Endothelial cell of umbilical vein (primary cell): ENCODE results near the gene LGR4. TPM values are rescaled to one million over a fixed set of nuclear protein-coding genes. Genes with fewer than 3 reads are reported as not detected.

Experiments
- BruUV-seq: library from RNA; stranded (reverse); fragments of 400-500 nt; replicated peaks from 2 replicates; lab custom pipeline; 2021; lab: Mats Ljungman, UMichigan
- CTCF ChIA-PET: fragments of 300-600, 350-600 bp; sonication (Branson Sonifier 250); formaldehyde crosslinking; loops from one replicate; lab custom pipeline; 2021; ENCODE audit warnings: antibody characterized with exemption, inconsistent platforms; lab: Charles Lee
- POLR2A ChIA-PET: fragments of 300-600, 350-600 bp; sonication (Branson Sonifier 250); formaldehyde crosslinking; loops from one replicate; lab custom pipeline; 2021; ENCODE audit warnings: antibody characterized with exemption, inconsistent platforms; lab: Charles Lee
- DNase-seq: peaks from one replicate; pipeline ENCODE4 v3.0.0-alpha.2; 2011; ENCODE audit warnings: low read depth, low spot score
- FAIRE-seq: peaks from 2 replicates; lab custom pipeline; 2011; peaks lifted over from hg19 to GRCh38; lab: Jason Lieb, UNC
- H2AFZ ChIP-seq: 2 replicates; pipeline ENCODE4 v1.6.0; 2012; ENCODE audit warnings: low read depth, low read length, control low read depth, inconsistent platforms
- H3K27ac ChIP-seq: 2 replicates; pipeline ENCODE4 v1.5.1; 2011; ENCODE audit warnings: low read depth, mild to moderate bottlenecking, control low read depth, low read length, moderate library complexity; ENCODE audit not compliant: insufficient read depth
- H3K27me3 ChIP-seq, 2 experiments: 2 replicates each; pipeline versions ENCODE4 v1.6.0 to v1.6.1; 2011; ENCODE audit warnings: low read length in 2 of 2, mixed read lengths in 1 of 2; ENCODE audit not compliant: control insufficient read depth in 2 of 2, insufficient read depth in 2 of 2
- H3K36me3 ChIP-seq, 2 experiments: 2 replicates in 1 of 2; 3 replicates in 1 of 2; pipeline ENCODE4 v1.5.1; 2011; ENCODE audit warnings: low read length in 2 of 2, mild to moderate bottlenecking in 1 of 2, moderate library complexity in 1 of 2; ENCODE audit not compliant: control insufficient read depth in 2 of 2, insufficient read depth in 2 of 2; ENCODE audit errors: extremely low read depth in 1 of 2
- H3K4me1 ChIP-seq: 3 replicates; pipeline ENCODE4 v1.5.1; 2011; ENCODE audit warnings: mild to moderate bottlenecking, low read length; ENCODE audit not compliant: control insufficient read depth, insufficient read depth; ENCODE audit errors: extremely low read depth
- H3K4me2 ChIP-seq: 2 replicates; pipeline ENCODE4 v1.6.1; 2011; ENCODE audit warnings: low read length, control low read depth, mixed read lengths; ENCODE audit not compliant: insufficient read depth
- H3K4me3 ChIP-seq, 3 experiments: fragments of 200-600 bp in 1 of 3; sonication (generic), shearing (Covaris generic) in 1 of 3; replicated peaks in 1 of 3; 2 replicates each; pipeline ENCODE4 v1.5.1; 2011 to 2016; ENCODE audit warnings: control low read depth in 3 of 3, low read length in 3 of 3, mild to moderate bottlenecking in 2 of 3, inconsistent platforms in 1 of 3, low read depth in 1 of 3, moderate library complexity in 1 of 3; ENCODE audit not compliant: insufficient read depth in 1 of 3
- H3K79me2 ChIP-seq: 2 replicates; pipeline ENCODE4 v1.6.0; 2012; ENCODE audit warnings: low read length, inconsistent platforms; ENCODE audit not compliant: control insufficient read depth, insufficient read depth
- H3K9ac ChIP-seq: replicated peaks from 2 replicates; pipeline ENCODE3; 2011; ENCODE audit warnings: low read length, control low read depth; ENCODE audit not compliant: insufficient read depth; ENCODE audit errors: extremely low read depth
- H3K9me1 ChIP-seq: replicated peaks from 3 replicates; pipeline ENCODE4 v1.6.0; 2011; ENCODE audit warnings: mild to moderate bottlenecking, low read length; ENCODE audit not compliant: control insufficient read depth, insufficient read depth; ENCODE audit errors: extremely low read depth
- H3K9me3 ChIP-seq: replicated peaks from 2 replicates; pipeline ENCODE4 v1.5.1; 2012; ENCODE audit warnings: low read length, inconsistent platforms; ENCODE audit not compliant: control insufficient read depth, insufficient read depth
- H4K20me1 ChIP-seq: replicated peaks from 2 replicates; pipeline ENCODE3; 2011; ENCODE audit warnings: mild to moderate bottlenecking, low read length; ENCODE audit not compliant: control insufficient read depth, insufficient read depth; ENCODE audit errors: extremely low read depth
- CTCF ChIP-seq, 2 donors: IDR thresholded peaks; 1 replicate in 1 of 2; 2 replicates in 1 of 2; pipeline ENCODE4 v1.5.1; 2011; ENCODE audit warnings: low read length in 2 of 2, mild to moderate bottlenecking in 2 of 2, moderate library complexity in 2 of 2, control low read depth in 1 of 2, inconsistent platforms in 1 of 2, low read depth in 1 of 2; ENCODE audit not compliant: insufficient read depth in 1 of 2; ENCODE audit errors: extremely low read depth in 1 of 2
- EZH2 ChIP-seq: IDR thresholded peaks from 2 replicates; pipeline ENCODE4 v1.6.1; 2012; ENCODE audit warnings: borderline replicate concordance, low read depth, mild to moderate bottlenecking, moderate library complexity, low read length, inconsistent platforms; ENCODE audit not compliant: severe bottlenecking
- FOS ChIP-seq: IDR thresholded peaks from 2 replicates; pipeline ENCODE4 v1.6.1; 2011; ENCODE audit warnings: mild to moderate bottlenecking, low read length, moderate library complexity, borderline replicate concordance; ENCODE audit not compliant: insufficient read depth
- JUN ChIP-seq: IDR thresholded peaks from 2 replicates; pipeline ENCODE4 v1.6.1; 2011; ENCODE audit warnings: borderline replicate concordance, low read depth; ENCODE audit not compliant: insufficient read length, insufficient read depth
- MAX ChIP-seq: IDR thresholded peaks from 2 replicates; pipeline ENCODE4 v1.6.1; 2011; ENCODE audit not compliant: insufficient read depth, insufficient read length
- MYC ChIP-seq: IDR thresholded peaks from one replicate; pipeline ENCODE4 v1.6.1; 2011; ENCODE audit warnings: mild to moderate bottlenecking, low read depth, low read length
- POLR2A ChIP-seq: IDR thresholded peaks from 2 replicates; pipeline ENCODE4 v1.6.1; 2012; ENCODE audit warnings: low read depth, mild to moderate bottlenecking, control low read depth, low read length
- POLR2AphosphoS5 ChIP-seq: IDR thresholded peaks from 2 replicates; pipeline ENCODE4 v1.6.1; 2012; ENCODE audit warnings: low read depth, mild to moderate bottlenecking, control low read depth, low read length, moderate library complexity; ENCODE audit not compliant: insufficient read depth
- dilution Hi-C: fragments of 300-500 bp; cut with MboI; formaldehyde crosslinking; loops from one replicate; pipeline ENCODE4 v1.15.0; 2019; ENCODE audit warnings: low sequenced_read_pairs; ENCODE audit not compliant: extremely low pct_ligation_motif_present
- intact Hi-C: fragments of 100-400 bp; cut with micrococcal nuclease; formaldehyde crosslinking; loops from one replicate; pipeline ENCODE4 v1.10.0; 2022
- polyA plus RNA-seq, 4 experiments: library from polyadenylated mRNA; depleted of rRNA in 3 of 4; stranded (reverse) in 3 of 4; unstranded in 1 of 4; fragments of >200 nt; gene quantifications; 2 replicates each; pipeline versions ENCODE4 v1.2.1 to v1.2.3, GENCODE V29; 2011 to 2012; ENCODE audit warnings: missing spikeins in 1 of 4
- total RNA-seq: library from RNA; stranded (reverse); gene quantifications from 2 replicates; pipeline ENCODE4 v1.2.3, GENCODE V29; 2021

The LGR4 gene
- total and polyA plus RNA-seq, 2 donors (not counting 3 experiments of a cell fraction or from before 2014, with no cell fraction given): 1.3 to 3.1 TPM

- H3K4me3 ChIP-seq: no peak overlapping the region
- H3K27ac ChIP-seq: no peak overlapping the region
- no peaks in the 10 kb centered on the region for H3K36me3 ChIP-seq
- intact Hi-C loops: no loop called here
- no peak overlapping the region for H2AFZ ChIP-seq
- CTCF ChIA-PET: interaction anchor here (1.1 kb wide), 1 partner anchor 156 kb away, joined by 3 read pairs; no protein-coding TSS in a partner anchor
- FAIRE-seq (no peak), DNase-seq (no peak)
- no peaks in the 10 kb centered on the region for H3K9me1 ChIP-seq
- H3K9ac ChIP-seq: no peak overlapping the region
- no peaks in the 10 kb centered on the region for H3K27me3 ChIP-seq
- H3K79me2 ChIP-seq: no peaks in the 10 kb centered on the region
- H3K4me2 ChIP-seq: no peak overlapping the region
- TF ChIP-seq MAX: no peak
- TF ChIP-seq JUN: no peak
- TF ChIP-seq POLR2A: no peak
- TF ChIP-seq EZH2: no peak
- no peak for TF ChIP-seq FOS
- TF ChIP-seq CTCF (IDR thresholded peaks at IDR 0.05; ENCODE audit: extremely low read depth in 1 of 2, insufficient read depth in 1 of 2, low read depth in 1 of 2, low read length in 2 of 2): no peak
- TF ChIP-seq MYC: no peak
- TF ChIP-seq POLR2AphosphoS5: no peak
- BruUV-seq: no TSS peak
- POLR2A ChIA-PET: no interaction called here
- peaks cover 16% of the 10 kb centered on the region for H3K4me1 ChIP-seq
- H4K20me1 ChIP-seq: no peaks in the 10 kb centered on the region
- dilution Hi-C loops: no loop called here
- H3K9me3 ChIP-seq: no peaks in the 10 kb centered on the region
Observed at GRCh38 chr11:27452147-27452546, 20.4 kb downstream of the LGR4 start.
